NCI-H128 (cell line): ENCODE measurements around the gene STAC.

Experiments
- DNase-seq: peaks from one replicate; lab custom pipeline; 2025; ENCODE audit not compliant: unreplicated experiment; lab: John Stamatoyannopoulos, UW

Gene STAC, protein sequence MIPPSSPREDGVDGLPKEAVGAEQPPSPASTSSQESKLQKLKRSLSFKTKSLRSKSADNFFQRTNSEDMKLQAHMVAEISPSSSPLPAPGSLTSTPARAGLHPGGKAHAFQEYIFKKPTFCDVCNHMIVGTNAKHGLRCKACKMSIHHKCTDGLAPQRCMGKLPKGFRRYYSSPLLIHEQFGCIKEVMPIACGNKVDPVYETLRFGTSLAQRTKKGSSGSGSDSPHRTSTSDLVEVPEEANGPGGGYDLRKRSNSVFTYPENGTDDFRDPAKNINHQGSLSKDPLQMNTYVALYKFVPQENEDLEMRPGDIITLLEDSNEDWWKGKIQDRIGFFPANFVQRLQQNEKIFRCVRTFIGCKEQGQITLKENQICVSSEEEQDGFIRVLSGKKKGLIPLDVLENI

DNA sequence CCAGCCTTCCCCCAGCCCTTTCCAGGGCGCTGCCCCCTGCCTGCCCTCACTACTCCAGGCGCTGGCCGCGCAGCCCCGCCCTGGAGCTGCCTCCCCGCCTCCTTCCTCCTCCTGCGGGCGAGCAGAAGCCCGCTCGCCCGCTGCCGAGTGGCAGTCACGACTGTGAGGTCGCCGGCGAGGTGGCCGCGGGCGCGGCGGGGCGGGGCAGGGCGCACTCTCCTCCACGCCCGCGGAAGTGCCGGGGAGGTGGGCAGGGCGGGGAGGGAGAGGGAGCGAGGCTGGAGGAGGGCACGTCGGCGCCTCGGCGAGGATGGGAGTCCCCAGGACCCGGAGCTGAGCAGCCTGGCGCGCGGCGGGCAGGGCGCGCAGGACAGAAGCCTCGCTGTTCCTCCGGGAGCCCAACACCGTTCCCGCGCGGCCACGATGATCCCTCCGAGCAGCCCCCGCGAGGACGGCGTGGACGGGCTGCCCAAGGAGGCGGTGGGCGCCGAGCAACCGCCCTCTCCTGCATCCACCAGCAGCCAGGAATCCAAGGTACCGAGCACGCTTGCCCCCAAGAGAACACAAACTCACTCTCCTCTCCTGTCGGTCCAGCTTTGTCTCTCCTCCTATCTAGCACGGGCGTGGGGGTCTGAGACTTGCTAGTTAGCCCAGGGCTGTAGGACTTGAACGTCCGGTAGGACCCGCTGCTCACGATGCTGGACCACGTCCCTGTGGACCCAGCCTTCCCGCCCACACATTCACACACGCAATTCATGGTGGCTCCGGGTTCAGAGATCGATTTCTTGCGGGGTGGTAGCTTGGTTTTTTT, at the start of gene STAC:
Gene STAC (plus strand): TSS at position 284 of the 811 bp plus-strand sequence. CDS start 140 bp downstream, at position 424.
- peak; percentile 3 for DNase-seq

DNA sequence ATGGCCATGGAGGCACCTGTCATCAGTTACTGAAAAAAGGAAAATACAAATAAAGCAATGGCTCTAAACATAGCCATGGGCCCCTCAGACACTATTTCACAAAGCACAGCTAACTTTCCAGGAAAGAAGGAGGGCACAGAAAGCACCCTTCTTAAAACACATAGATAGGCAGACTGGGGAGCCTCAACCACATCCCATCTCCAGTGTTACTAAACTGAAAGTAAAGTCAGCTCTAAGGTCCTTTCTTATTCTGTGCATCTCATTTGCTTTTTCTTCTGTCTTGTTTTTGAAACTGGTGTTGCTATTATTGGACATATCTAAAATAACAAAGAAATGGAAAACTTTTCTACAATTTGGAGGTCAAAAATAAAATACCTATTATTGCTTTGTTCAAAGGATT, 48.2 kb upstream of the STAC start:
- no peak for DNase-seq

DNA sequence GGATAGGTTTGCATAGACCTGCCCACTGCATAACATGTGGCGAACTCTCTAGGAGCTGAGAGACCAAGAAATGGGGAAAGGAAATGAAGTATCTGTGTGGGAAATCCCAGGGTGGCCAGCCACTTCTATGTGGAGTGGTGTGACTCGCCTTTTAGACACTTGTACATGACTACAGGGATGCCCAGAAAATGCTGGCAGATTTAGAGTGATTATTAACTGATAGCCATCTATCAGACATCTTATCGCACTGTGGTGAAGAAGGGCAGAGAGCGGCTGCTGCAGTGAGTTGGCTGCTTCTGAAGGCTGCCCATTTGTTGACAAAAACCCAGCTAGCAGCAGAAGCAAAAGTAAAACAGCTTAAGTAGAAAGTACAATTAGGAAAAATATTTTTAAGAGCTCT, 18.1 kb upstream of the STAC start:
- DNase-seq = no peak

DNA sequence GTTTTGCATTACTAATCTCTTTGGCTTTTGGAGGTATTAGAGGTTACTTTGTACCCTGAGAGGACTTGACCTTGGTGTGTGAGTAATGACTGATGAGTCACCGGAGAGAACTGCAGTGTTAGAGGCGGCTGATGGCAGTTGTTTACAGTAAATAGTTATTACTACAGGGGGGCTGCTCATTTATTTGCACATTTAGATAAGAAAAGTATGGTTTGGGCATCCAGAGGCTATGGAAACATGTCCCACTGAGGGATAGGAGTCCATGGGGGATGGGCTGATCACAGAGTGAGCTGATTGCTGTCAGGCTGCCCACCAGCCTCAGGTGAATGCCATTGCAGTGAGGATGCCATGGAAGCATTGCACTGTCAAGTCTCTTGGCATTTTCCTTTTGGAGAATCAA, 17.3 kb upstream of the STAC start:
- no peak for DNase-seq

DNA sequence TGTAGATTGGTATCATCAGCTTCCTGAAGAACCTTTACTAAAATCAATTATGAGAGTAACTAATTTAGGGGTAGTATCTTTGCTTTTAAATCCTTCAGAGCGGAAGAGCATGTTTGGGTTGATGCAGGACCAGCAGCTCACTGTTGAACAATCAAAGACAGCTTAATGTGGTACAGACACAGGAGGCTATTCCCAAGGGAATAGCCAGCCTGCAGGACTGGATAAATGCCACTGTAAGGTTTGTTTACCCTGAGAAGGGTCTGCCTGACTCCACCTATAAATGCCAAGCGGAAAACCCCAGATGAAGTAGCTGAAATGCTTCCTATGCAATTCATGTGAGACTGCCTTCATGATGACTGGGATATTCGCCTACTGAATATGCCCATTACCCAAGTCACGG, 16.0 kb upstream of the STAC start:
- no peak for DNase-seq

DNA sequence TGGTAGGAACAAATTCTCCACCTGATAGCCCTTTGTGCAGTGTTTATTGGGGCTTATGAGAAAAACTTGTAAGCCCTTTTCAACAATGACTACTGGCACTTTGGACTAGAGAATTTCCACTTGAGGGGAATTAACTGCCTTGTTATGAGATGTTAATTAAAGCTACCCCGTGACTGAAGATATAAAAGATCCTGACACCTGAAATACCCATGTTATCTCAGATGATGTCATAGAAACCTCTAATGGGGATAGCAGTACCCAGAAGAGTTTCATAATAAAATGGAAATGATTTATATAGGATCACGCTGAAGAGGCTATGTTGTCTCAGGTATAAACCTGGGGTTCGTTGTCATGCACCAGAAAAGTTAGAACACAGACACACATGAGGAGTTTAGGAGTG, 14.5 kb upstream of the STAC start:
- DNase-seq = no peak

DNA sequence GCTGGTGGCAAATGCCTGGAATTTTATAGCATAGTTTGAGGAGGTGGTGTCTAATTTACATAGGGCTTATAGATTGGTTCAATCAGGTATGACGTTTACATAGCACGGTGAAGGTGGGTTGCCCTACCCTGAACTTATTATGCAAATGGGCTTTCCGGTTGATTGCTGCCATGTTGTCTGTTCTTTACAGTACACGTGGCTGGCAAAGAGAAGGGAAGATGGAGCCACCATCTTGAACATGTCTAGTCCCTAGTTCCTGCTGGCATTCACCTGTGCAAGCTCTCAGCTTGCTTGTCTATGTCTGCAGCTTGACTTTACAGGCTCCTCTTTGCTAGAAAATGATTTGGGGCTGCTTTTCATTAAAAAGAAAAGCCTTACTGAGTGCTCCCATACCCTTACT, 14.0 kb upstream of the STAC start:
- DNase-seq = no peak

DNA sequence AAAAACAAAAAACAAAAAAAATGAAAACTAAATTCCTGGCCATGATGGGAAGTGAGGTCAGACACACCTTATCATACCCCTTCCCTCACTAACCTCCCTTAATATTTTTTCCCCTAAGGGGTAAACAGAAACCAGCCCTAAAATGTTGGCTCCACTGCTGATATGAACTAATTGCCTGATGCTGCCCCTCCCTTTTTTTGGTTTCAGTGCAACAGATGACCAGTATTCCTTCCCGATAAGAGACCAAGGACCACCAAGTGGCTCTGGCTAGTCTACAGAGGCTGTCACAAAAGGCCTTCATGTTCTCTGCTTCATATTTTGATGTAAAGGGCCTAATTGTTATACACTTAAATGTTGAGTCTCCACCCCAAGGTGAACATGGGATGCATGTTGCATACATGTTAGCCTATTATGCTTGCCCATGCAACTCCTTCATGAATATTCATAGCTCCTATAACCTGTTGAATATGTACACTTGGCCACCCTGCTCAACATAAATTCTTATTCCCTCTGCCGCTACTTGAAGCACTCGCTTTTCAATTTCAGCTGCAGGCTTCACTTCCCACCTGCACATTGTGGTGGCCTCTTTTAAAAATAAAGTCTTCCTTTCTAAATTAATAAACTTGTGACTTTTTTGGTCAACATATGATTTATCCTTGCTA, 12.3 kb upstream of the STAC start:
- DNase-seq = no peak

DNA sequence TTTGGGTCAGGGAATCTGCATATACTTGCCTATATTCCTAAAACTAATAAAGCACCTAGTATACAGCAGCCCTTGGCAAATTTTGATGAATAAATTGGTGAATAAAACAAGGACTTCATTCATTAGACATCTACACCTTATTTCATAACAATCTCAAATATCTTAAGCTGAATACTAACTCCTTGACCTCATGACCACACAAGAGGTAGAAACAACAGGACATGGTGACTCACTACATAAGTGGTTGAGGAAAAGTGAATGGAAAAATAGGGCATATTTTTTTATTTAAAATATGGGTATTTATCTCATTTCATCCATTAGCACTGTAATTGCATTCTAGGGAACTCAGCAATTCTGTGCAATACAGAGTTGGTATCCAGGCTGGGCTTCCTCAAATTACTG, 7.8 kb upstream of the STAC start:
- DNase-seq = no peak

DNA sequence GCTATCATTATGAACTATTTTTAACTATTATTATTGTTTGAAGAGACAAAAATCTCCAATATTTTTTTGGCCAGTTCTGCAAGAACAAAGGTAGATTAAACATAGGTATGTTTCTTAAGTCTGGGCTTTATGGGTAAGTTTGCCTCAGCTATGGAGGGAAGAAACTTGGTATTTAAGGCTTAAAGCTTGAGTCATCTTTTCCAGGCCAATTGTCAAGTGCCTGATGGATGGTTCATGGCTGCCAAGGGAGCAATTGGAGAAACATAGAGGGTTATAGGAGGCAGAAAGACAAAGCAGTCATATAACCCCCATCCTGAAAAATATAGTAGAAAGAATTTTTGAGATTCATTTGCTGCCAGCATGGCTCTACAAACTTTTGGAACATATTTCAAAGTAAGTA, 7.2 kb upstream of the STAC start:
- no peak for DNase-seq

DNA sequence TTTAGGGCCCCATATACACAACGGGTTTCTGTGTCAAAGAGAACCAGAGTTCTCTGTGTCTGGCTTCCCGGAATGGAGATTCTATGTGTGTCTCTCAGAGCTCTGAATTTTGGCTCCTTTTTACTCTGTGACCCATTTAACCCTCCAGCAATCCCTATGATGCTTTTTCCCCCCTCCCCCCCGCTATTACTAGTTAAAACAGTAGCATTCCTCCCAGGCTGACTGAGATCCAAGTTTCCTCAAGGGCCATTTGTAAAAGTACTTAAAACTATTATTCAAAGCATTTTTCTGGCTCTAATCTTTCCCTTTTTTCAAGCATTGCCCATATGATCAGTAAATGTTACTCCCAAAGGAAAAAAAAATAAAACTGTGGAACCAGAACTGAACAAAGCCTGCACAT, 6.6 kb upstream of the STAC start:
- DNase-seq = no peak

DNA sequence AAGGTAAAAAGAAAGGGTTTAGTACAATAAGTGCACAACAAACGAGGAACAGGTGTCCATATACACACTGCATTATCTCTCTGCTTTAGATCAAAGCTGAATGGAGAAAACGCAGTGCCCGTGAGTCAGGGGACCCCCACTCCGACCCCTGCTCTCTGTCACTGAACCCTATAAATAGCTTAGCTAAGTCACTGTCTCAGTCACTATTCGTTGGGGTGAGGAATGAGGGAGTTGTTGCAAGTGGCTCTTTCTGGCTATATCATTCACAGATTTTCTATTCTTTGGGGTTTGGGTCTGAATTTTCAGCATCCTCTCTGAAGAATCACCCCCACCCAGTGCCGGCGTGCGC, 458 bp upstream of the STAC start:
- DNase-seq = no peak

DNA sequence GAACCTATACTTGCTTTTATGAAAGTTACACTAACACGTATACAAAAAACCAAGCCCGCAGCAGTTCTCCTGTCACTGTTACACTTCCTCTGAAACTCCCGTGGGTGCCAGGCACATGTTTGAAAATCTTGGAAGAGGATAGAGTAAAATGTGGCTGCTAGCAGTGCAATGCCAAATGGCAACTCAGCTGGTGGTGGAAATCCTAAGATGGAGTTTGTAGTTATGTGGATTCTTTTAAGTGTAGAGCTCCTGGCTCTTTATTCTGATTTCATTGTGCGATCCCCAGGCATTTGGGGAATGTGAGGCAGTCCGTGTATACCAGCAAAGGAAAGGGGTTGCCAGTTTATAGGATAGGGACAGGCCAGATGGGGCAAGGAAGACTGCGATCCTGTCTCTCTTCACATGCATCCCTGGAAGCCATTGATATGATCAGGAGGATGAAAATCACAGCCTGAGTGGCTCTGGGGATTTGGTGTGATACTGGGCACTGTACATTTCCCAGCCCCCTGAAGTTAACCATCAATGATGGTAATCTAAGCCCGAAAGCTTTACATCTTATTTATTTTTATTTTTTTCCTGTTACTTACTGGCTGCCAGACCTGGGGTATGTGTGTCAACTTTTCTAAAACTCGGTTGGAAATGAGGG, 1.1 kb downstream of the STAC start:
- DNase-seq = no peak

DNA sequence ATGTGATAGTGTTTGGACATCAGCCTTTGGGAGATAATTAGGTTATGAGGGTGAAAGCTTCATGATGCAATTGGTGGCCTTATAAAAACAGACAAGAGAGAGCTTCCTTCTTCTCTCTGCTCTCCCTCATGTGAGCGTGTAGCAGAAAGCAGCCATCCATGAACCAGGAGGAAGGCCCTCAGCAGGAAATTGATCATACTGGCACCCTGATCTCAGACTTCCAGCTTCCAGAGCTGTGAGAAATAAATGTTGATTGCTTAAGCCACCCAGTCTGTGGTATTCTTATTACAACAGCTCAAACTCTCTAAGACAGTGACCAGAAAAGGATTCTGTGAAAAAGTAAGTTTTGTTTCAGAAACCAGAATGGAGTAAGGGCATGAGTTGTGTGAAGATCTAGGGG, 13.3 kb downstream of the STAC start:
- DNase-seq = no peak

DNA sequence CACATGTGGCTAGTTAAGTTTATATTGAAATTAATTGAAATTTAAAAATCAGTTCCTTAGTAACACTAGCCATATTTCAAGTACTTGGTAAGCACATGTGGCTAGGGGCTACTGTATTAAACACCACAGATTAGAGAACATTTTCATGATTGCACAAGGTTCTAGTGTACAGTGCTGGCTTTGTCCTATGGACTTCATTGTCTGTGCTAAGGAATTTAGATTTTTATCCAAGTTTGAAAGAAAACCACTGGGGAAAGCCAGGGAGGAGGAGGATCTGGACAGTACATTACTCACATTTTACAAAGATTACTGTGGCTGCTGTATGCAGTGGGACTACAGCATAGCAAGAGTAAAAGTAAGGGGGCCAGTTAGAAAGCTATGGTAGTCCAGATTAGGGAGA, 13.9 kb downstream of the STAC start:
- DNase-seq = no peak

DNA sequence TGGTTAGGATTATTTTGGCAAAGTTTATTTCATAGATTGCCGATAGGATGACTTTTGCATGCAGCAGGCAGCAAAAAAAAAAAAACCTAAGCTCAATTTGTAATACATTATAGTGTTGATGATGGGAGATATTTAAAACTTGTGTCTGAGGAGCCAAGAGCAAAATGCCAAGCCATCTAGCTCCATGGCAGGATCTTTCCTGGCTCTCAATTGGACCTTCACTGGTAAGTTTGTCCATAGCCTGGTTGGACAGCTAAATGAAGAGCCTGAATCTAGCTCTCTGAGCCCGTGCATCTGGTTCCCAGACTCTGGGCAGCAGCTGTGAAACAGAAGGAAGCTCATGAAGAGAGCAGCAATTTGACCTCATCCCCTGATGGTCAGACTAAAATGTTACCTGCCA, 17.5 kb downstream of the STAC start:
- DNase-seq = no peak

DNA sequence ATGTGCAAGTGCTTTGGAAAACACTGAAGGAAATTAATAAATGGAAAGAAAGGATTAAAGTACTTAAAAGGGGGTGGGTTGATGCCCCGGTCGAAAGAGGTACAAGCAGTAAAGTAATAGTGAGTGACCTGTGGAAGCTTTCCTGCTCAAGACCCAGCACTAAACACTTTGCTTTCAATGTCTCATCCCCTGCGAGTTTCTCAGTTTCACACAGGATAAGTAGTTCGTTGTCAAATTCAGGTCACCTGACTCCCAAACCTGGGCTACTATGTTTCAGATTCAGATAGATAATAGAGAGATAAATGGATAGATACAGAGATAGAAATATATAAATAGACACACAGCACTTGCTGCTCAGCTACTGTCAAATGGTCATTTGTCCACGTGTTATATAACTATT, 19.6 kb downstream of the STAC start:
- no peak for DNase-seq

DNA sequence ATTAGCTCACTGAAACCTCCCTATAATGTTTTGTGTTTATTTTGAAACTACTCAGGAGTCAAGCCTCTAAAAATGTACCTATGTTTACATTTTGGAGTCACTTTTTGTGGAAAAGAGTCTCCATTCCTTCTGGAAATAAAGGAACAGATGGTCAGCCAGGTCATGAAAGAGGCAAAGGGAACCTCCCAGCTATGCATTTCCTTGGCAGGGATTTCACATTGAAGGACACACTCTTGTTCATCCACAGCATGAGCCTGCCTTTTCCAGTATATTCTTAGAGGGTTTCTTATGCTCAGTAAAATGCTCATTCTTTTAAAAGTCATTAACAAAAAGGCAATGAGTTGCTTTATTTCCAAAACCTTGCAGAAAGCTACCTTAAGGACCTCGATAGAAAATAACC, 20.8 kb downstream of the STAC start:
- no peak for DNase-seq

DNA sequence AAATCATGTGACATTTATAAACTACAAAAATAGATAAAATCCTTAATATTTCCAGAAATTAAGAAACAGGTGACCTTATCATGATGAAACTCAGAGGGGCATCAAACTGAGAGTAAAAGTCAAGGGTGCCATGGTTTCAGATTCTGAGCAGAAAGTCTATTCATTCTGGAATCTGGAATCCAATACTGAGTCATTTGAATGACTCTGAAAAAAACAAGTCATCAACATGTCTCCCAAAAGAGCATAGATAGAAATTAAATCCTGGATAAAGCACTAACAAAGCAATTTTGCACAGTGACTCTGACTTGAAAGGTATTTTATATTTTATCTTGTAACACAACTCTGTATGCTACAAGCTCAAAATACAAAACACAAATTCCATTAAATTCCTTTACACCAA, 23.4 kb downstream of the STAC start:
- DNase-seq = no peak

DNA sequence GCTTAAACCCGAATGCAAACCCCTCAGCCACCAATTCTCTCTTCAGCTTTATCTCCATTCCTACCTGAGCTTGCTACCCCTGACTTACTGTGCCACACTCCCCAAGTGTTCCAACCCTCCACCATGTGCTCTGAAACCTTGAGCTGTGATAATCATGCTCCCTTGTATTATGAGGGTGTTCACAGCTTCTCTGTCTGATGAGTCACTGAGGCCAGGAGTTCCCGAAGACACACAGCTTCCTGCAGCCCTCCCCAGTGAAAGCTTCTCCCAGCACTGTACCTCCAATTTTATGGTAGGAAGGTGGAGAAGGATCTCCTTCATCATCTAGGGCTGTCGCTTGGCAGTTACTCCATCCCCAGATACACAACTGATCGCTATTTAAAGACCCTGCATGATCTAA, 24.9 kb downstream of the STAC start:
- DNase-seq = no peak

DNA sequence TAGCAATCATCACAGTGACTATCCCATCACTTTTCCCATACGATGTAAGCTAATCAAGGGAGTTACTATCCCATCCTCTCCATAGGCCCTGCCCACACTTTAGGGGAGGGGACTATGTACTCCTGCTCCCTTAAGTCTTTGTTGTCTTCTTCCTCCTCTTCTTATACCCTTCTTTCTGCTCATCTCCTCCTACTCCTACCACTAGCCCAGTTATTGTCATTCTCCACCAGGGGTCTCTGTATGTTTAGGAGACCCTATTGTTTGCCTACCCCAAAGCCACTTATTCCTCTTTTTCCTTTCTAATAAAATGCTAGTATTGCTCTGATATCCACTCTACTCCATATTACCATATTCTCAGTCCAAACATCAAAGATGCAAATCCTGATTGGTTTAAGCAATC, 27.8 kb downstream of the STAC start:
- no peak for DNase-seq

DNA sequence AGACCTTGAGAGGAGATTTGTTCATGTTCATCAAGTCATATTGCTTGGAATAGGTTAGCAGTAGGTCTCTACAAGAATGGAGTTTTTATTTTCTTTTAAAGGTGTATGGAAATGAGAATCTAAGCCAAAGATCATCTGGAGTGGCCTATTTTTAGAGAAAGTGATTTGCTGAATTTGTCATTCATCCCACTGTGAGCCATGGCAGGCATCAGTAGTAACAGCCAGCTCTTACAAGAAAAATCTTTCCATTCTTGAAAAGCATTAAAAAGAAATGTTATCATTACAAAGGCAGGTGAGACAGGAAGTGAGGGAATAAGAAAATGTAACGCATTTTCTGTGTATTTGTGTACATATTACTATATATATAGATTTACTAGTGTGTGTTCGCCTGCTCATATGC, 29.6 kb downstream of the STAC start:
- DNase-seq = no peak
